HepG2 (cell line): Measurements from ENCODE around the gene TOX2. TPM values are rescaled to one million over a fixed set of nuclear protein-coding genes. Genes with fewer than 3 reads are reported as not detected.

Source experiments
- ATAC-seq: fragments of 200-7000 bp; cut with Tn5 transposase; 3 replicates; pipeline ENCODE4 v1.9.1; 2020; ENCODE audit warnings: mild to moderate bottlenecking, moderate library complexity
- BruUV-seq: library from RNA; stranded (reverse); fragments of 400-500 nt; replicated peaks from 2 replicates; lab custom pipeline; 2021; lab: Mats Ljungman, UMichigan
- CTCF ChIA-PET: fragments of 300-600 bp; formaldehyde crosslinking; extraction: SDS; loops from one replicate; lab custom pipeline; 2021; ENCODE audit warnings: low total read pairs, inconsistent platforms, low intra/inter-chr PET ratio; lab: Yijun Ruan, JAX
- POLR2A ChIA-PET: fragments of 350-600 bp; sonication (Branson Sonifier 250); formaldehyde crosslinking; loops from one replicate; lab custom pipeline; 2020; ENCODE audit warnings: antibody characterized with exemption, inconsistent platforms; lab: Yijun Ruan, JAX
- DNase-seq: peaks from one replicate; pipeline ENCODE4 v3.0.0-alpha.2; 2015; ENCODE audit warnings: low spot score
- FAIRE-seq: peaks from 3 replicates; lab custom pipeline; 2011; peaks lifted over from hg19 to GRCh38; lab: Jason Lieb, UNC
- H2AFZ ChIP-seq: one replicate; pipeline ENCODE4 v1.6.1; 2011; ENCODE audit warnings: low read length, inconsistent platforms
- H3K27ac ChIP-seq: fragments of 300-600 bp; 3 replicates; pipeline ENCODE4 v1.8.0; 2011; ENCODE audit warnings: mixed run types, mild to moderate bottlenecking, mixed read lengths, low read length, inconsistent platforms; ENCODE audit not compliant: insufficient read depth; ENCODE audit errors: extremely low read length
- H3K27me3 ChIP-seq, 2 experiments: fragments of 200-600 bp in 1 of 2; 2 replicates in 1 of 2; 3 replicates in 1 of 2; pipeline versions ENCODE4 v1.6.0 to v1.8.0; 2011; ENCODE audit warnings: low read length in 2 of 2, mild to moderate bottlenecking in 2 of 2, moderate library complexity in 2 of 2, inconsistent platforms in 1 of 2; ENCODE audit not compliant: insufficient read depth in 2 of 2, control insufficient read depth in 1 of 2
- H3K36me3 ChIP-seq, 2 experiments: fragments of 200-600 bp in 1 of 2; replicated peaks in 1 of 2; 2 replicates in 1 of 2; 3 replicates in 1 of 2; pipeline versions ENCODE4 v1.5.1 to v1.8.0; 2011; ENCODE audit warnings: low read length in 2 of 2, inconsistent platforms in 1 of 2; ENCODE audit not compliant: insufficient read depth in 2 of 2, control insufficient read depth in 1 of 2
- H3K4me1 ChIP-seq: 2 replicates; pipeline ENCODE4 v1.5.1; 2012; ENCODE audit warnings: low read length, inconsistent platforms; ENCODE audit not compliant: insufficient read depth
- H3K4me2 ChIP-seq: 2 replicates; pipeline ENCODE4 v1.6.0; 2011; ENCODE audit warnings: low read depth, low read length, inconsistent platforms
- H3K4me3 ChIP-seq, 3 experiments: fragments of 200-600 bp in 1 of 3; sonication (generic), shearing (Covaris generic) in 1 of 3; replicated peaks in 1 of 3; 2 replicates each; pipeline ENCODE4 v1.5.1; 2011 to 2016; ENCODE audit warnings: low read length in 3 of 3, inconsistent platforms in 2 of 3, low read depth in 2 of 3, mild to moderate bottlenecking in 2 of 3, control low read depth in 1 of 3, mixed read lengths in 1 of 3; ENCODE audit not compliant: insufficient read depth in 1 of 3
- H3K79me2 ChIP-seq: one replicate; pipeline ENCODE4 v1.6.1; 2011; ENCODE audit warnings: low read length, inconsistent platforms; ENCODE audit not compliant: insufficient read depth
- H3K9ac ChIP-seq: 2 replicates; pipeline ENCODE4 v1.6.0; 2011; ENCODE audit warnings: mild to moderate bottlenecking, low read depth, low read length, inconsistent platforms; ENCODE audit not compliant: insufficient read depth
- H3K9me3 ChIP-seq: 2 replicates; pipeline ENCODE4 v1.5.1; 2012; ENCODE audit warnings: mild to moderate bottlenecking, low read length
- H4K20me1 ChIP-seq: 2 replicates; pipeline ENCODE4 v1.6.0; 2011; ENCODE audit warnings: inconsistent platforms, mild to moderate bottlenecking, low read length, moderate library complexity; ENCODE audit not compliant: insufficient read depth
- GATAD2A ChIP-seq: IDR thresholded peaks from 2 replicates; pipeline ENCODE4 v1.6.1; 2016
- KMT2A ChIP-seq: sonication (generic); formaldehyde crosslinking; IDR thresholded peaks from 2 replicates; pipeline ENCODE4 v1.4.0; 2020; ENCODE audit warnings: missing genetic modification reagents
- NFYB ChIP-seq: sonication (generic); formaldehyde crosslinking; IDR thresholded peaks from 2 replicates; pipeline ENCODE4 v1.4.0; 2020; ENCODE audit warnings: missing genetic modification reagents
- NFYC ChIP-seq: IDR thresholded peaks from 2 replicates; pipeline ENCODE4 v1.6.1; 2016; ENCODE audit warnings: missing genetic modification reagents, missing compliant biosample characterization
- NPAS2 ChIP-seq: sonication (generic); formaldehyde crosslinking; IDR thresholded peaks from 2 replicates; pipeline ENCODE4 v1.8.0; 2022; ENCODE audit warnings: mild to moderate bottlenecking, missing genetic modification reagents, borderline replicate concordance
- ZNF160 ChIP-seq: sonication (generic); formaldehyde crosslinking; IDR thresholded peaks from 2 replicates; pipeline ENCODE4 v1.8.0; 2022; ENCODE audit warnings: mild to moderate bottlenecking, inconsistent platforms, missing genetic modification reagents
- ZNF205 ChIP-seq: IDR thresholded peaks from 2 replicates; pipeline ENCODE4 v1.6.1; 2018; ENCODE audit warnings: missing biosample characterization, missing genetic modification reagents
- ZNF337 ChIP-seq: sonication (generic); formaldehyde crosslinking; IDR thresholded peaks from 2 replicates; pipeline ENCODE4 v1.5.1; 2020; ENCODE audit warnings: missing genetic modification reagents, low read depth, mild to moderate bottlenecking, borderline replicate concordance
- ZNF570 ChIP-seq: sonication (generic); formaldehyde crosslinking; IDR thresholded peaks from 2 replicates; pipeline ENCODE4 v1.4.0; 2020; ENCODE audit warnings: mild to moderate bottlenecking, missing genetic modification reagents, borderline replicate concordance
- WGBS: methylation state at CpG from one replicate; pipeline ENCODE4 v1.1.6; 2017; ENCODE audit warnings: low lambda C conversion rate; 5-methylcytosine and 5-hydroxymethylcytosine counted together
- in situ Hi-C: cut with HindIII; loops from 2 replicates; pipeline ENCODE4 v1.10.0; 2017; ENCODE audit warnings: low pct_unique_long_range_greater_than_20kb; ENCODE audit not compliant: extremely low pct_ligation_motif_present
- intact Hi-C: fragments of 100-400 bp; cut with micrococcal nuclease; formaldehyde crosslinking; loops from one replicate; pipeline ENCODE4 v1.10.0; 2022; ENCODE audit not compliant: unreplicated experiment
- polyA plus RNA-seq, 8 experiments: library from polyadenylated mRNA; depleted of rRNA in 3 of 8; stranded (reverse) in 7 of 8; unstranded in 1 of 8; fragments of >200 nt; fragmentation: Illumina TruSeq in 4 of 8; extraction: Trizol in 4 of 8; gene quantifications; 2 replicates each; pipeline versions ENCODE4 v1.2.1 to v1.2.3, GENCODE V29; 2011 to 2016; ENCODE audit warnings: low read depth in 4 of 8, missing spikeins in 1 of 8, mixed read lengths in 1 of 8; ENCODE audit not compliant: insufficient read depth in 1 of 8
- total RNA-seq, 5 experiments: library from RNA; depleted of rRNA; stranded (reverse); fragments of >200 nt; fragmentation: Illumina TruSeq; extraction: Trizol; gene quantifications; 2 replicates each; pipeline ENCODE4 v1.2.3, GENCODE V29; 2016; ENCODE audit warnings: low read depth in 1 of 5
- TF ChIP-seq, protein P1 (sequence below): sonication (generic); formaldehyde crosslinking; IDR thresholded peaks from 2 replicates; pipeline ENCODE4 v1.4.0; 2020; ENCODE audit warnings: missing genetic modification reagents
- TF ChIP-seq, protein P2 (sequence below): sonication (generic); formaldehyde crosslinking; IDR thresholded peaks from 2 replicates; pipeline ENCODE4 v1.4.0; 2020; ENCODE audit warnings: missing genetic modification reagents
- TF ChIP-seq, protein P3 (sequence below): sonication (generic); formaldehyde crosslinking; IDR thresholded peaks from 2 replicates; pipeline ENCODE4 v1.4.0; 2020; ENCODE audit warnings: missing genetic modification reagents, borderline replicate concordance
- TF ChIP-seq, protein P4 (sequence below): fragments of 450-650 bp; IDR thresholded peaks from 2 replicates; pipeline ENCODE4 v1.6.1; 2017

TOX2 gene
- total and polyA plus RNA-seq, 2 of the 13 experiments (the other 11 are each of a cell fraction or from before 2014, with no cell fraction given), result not detected

DNA sequence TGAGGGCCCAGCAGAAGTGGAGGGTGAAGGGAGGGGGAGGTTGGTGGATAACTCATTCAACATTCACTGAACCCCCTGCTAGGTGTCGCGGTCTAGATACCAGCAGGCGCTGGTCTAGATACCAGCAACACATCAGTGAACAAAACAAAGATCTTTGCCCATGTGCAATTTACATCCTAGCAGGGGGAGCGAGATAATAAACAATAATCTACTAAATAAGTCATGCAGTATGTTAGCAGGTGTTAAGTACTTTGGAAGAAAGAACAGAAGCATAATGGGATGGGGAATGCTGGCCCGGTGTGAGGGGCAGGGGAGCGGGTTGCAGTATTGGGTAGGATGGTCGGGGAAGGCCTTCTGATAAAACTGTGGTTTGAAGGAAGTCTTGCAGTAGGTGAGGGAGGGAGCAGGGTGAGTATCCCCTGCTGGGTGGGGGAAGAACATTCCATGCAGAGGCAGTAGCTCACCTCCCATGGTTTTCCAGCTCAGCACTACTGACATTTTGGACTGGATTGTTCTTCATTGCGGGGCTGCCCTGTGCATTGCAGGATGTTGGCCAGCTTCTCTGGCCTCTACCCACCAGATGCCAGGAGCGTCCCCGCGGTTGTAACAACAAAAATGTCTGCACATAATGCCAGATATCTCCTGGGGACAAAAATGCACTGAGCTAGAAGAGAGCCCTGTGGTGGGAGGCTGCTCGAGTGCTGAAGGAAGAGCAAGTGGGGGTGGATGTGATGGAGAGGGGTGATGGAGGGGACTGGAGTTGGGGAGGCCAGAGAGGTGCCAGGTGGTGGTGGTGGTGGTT is 117.3 kb downstream of the TOX2 start (continued):
- TF ChIP-seq, protein P1, sequence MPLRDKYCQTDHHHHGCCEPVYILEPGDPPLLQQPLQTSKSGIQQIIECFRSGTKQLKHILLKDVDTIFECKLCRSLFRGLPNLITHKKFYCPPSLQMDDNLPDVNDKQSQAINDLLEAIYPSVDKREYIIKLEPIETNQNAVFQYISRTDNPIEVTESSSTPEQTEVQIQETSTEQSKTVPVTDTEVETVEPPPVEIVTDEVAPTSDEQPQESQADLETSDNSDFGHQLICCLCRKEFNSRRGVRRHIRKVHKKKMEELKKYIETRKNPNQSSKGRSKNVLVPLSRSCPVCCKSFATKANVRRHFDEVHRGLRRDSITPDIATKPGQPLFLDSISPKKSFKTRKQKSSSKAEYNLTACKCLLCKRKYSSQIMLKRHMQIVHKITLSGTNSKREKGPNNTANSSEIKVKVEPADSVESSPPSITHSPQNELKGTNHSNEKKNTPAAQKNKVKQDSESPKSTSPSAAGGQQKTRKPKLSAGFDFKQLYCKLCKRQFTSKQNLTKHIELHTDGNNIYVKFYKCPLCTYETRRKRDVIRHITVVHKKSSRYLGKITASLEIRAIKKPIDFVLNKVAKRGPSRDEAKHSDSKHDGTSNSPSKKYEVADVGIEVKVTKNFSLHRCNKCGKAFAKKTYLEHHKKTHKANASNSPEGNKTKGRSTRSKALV (CRISPR knock-in tag), result no peak
- TF ChIP-seq NFYB (CRISPR knock-in tag), result no peak
- TF ChIP-seq, protein P2, sequence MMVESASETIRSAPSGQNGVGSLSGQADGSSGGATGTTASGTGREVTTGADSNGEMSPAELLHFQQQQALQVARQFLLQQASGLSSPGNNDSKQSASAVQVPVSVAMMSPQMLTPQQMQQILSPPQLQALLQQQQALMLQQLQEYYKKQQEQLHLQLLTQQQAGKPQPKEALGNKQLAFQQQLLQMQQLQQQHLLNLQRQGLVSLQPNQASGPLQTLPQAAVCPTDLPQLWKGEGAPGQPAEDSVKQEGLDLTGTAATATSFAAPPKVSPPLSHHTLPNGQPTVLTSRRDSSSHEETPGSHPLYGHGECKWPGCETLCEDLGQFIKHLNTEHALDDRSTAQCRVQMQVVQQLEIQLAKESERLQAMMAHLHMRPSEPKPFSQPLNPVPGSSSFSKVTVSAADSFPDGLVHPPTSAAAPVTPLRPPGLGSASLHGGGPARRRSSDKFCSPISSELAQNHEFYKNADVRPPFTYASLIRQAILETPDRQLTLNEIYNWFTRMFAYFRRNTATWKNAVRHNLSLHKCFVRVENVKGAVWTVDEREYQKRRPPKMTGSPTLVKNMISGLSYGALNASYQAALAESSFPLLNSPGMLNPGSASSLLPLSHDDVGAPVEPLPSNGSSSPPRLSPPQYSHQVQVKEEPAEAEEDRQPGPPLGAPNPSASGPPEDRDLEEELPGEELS (CRISPR knock-in tag), result no peak
- no peak for TF ChIP-seq KMT2A (CRISPR knock-in tag)

DNA sequence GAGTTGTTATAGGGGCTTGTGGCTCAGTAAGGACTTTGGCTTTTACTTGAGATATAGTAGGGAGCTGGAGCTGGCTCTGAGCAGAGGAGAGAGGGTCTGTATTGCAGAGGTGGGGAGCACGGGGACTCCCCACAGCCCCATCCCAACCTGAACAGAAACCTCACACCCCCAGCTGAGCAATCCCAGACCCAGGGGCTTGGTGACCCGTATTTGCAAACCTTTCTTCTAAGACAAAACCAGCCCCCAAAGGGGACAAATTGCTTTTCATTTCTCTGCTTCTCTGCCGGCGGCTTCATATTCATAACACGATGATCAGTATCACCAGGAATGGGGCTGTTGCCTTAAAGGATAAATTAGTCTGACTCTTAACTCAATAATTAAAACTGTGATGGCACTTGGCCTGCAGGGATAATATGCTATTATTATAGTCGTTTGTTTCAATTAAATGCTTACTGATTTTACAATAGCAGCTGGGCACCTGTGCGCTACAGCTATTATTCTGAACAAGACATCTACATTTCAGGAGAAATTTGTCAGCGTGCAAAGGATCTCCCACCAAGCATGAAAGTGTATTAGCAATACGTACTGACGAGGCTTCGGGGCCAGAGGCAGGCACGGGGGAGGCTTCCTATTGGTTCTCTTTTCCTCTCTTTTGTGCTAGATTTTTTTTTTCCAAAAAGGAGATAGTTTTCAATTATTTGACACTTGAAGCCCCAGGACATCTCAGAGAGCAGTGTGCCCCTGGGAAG is 118.1 kb downstream of the TOX2 start:
- CTCF ChIA-PET, result no interaction called here
- DNase-seq, result no peak

More for the DNA sequence above, 118.1 kb downstream of the TOX2 start:
- Histone ChIP-seq H3K4me3 (no peak overlapping the region), H3K79me2 (no peaks in the 10 kb centered on the region), H3K27me3 (peaks cover 8 to 75% of the 10 kb centered on the region in 2 experiments; a peak in 4 of 5 replicates), H4K20me1 (no peaks in the 10 kb centered on the region), H3K9me3 (no peaks in the 10 kb centered on the region), H3K27ac (no peak overlapping the region), H3K4me2 (no peak overlapping the region), H2AFZ (no peak overlapping the region), H3K4me1 (no peaks in the 10 kb centered on the region), H3K36me3 (no peaks in the 10 kb centered on the region), H3K9ac (no peak overlapping the region)
- ATAC-seq, result no peak
- FAIRE-seq, result no peak
- intact Hi-C loops, result no loop called here
- POLR2A ChIA-PET, result no interaction called here
- in situ Hi-C loops, result no loop called here
- BruUV-seq, result no TSS peak
- 16% methylated on average over 12 of the region's 12 CpGs for WGBS
- TF ChIP-seq ZNF160 (CRISPR knock-in tag) (no peak), NFYC (no peak), ZNF205 (CRISPR knock-in tag) (no peak), GATAD2A (CRISPR knock-in tag) (no peak), ZNF570 (CRISPR knock-in tag) (no peak), ZNF337 (CRISPR knock-in tag) (no peak), NPAS2 (no peak)
- TF ChIP-seq, protein P3, sequence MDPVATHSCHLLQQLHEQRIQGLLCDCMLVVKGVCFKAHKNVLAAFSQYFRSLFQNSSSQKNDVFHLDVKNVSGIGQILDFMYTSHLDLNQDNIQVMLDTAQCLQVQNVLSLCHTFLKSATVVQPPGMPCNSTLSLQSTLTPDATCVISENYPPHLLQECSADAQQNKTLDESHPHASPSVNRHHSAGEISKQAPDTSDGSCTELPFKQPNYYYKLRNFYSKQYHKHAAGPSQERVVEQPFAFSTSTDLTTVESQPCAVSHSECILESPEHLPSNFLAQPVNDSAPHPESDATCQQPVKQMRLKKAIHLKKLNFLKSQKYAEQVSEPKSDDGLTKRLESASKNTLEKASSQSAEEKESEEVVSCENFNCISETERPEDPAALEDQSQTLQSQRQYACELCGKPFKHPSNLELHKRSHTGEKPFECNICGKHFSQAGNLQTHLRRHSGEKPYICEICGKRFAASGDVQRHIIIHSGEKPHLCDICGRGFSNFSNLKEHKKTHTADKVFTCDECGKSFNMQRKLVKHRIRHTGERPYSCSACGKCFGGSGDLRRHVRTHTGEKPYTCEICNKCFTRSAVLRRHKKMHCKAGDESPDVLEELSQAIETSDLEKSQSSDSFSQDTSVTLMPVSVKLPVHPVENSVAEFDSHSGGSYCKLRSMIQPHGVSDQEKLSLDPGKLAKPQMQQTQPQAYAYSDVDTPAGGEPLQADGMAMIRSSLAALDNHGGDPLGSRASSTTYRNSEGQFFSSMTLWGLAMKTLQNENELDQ, result no peak
- TF ChIP-seq, protein P4, sequence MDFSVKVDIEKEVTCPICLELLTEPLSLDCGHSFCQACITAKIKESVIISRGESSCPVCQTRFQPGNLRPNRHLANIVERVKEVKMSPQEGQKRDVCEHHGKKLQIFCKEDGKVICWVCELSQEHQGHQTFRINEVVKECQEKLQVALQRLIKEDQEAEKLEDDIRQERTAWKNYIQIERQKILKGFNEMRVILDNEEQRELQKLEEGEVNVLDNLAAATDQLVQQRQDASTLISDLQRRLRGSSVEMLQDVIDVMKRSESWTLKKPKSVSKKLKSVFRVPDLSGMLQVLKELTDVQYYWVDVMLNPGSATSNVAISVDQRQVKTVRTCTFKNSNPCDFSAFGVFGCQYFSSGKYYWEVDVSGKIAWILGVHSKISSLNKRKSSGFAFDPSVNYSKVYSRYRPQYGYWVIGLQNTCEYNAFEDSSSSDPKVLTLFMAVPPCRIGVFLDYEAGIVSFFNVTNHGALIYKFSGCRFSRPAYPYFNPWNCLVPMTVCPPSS, result no peak
